Endothelial cell of hepatic sinusoid (primary cell): ENCODE data around the gene STUM.

Source experiments
- in situ Hi-C: cut with HindIII; loops from 2 replicates; pipeline ENCODE4 v1.10.0; 2017; ENCODE audit warnings: low sequenced_read_pairs

Gene STUM

GRCh38 chr1:226532553-226532952 lies 16.0 kb upstream of the STUM start:
- in situ Hi-C loops, result no loop called here

DNA sequence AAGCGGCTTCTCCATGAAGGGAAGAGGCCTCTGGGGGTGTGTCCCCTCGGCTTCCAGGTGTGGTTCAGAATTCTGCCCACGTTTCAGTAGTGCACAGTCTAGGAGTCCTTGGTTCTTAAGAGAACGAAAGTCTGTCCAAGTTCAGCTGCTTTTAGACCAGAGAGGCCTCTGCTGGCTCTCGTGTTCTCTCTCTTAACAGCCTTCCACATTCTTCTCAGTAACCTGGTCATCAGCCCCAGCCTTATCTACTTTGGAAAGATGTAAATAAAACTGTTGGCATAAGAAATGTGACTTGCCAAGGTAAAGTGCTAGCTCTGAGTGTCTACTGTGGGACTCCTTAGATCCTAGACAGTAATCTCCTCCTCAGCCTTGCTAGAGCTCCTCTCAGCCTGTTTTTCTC lies 15.3 kb upstream of the STUM start:
- in situ Hi-C loops, result no loop called here

- in situ Hi-C loops, result no loop called here
Measured at GRCh38 chr1:226534098-226534497, 14.5 kb upstream of the STUM start.

DNA sequence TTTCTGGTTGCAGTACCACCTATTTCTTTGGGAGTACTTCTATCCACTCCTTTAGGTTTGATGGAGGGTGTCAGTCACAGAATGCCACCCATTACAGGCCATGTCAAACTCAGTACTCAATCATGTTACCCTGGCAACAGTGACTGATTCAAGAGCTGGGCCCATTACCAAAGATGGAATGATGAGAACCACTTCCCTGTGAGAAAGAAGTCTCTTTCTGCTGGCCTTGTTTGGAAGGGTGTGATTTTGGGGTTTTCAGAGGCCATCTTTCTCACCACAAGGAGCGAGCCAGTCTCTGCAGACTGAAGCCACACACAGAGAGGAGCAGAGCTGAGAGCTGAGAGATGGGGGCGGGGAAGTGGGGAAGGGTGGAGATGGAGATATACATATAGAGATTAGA lies 13.9 kb upstream of the STUM start:
- in situ Hi-C loops, result no loop called here

DNA sequence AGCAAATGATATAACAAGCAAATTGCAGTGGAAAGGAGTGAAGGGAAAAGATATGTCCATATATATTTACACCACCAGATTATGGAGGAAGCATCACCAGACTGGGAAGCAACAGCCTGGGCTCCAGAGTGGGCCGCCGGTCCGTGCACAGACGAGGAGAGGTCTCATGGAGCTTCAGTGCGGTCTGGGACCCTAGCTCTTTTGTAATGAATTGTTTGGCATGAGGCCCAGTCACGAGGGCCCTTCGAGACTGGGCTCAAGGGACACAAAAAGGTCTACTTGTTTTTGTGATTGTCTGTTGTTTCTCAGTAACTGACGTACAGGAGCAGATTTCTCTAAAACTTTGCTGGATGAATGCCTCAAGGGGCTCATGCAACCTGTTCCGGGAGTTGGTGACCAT lies 12.9 kb upstream of the STUM start:
- in situ Hi-C loops, result no loop called here

- in situ Hi-C loops, result loop anchor here (5.0 kb wide), 2 partner anchors 44 to 61 kb away; no protein-coding TSS in a partner anchor
Measured at GRCh38 chr1:226541231-226541630, 7.3 kb upstream of the STUM start.

DNA sequence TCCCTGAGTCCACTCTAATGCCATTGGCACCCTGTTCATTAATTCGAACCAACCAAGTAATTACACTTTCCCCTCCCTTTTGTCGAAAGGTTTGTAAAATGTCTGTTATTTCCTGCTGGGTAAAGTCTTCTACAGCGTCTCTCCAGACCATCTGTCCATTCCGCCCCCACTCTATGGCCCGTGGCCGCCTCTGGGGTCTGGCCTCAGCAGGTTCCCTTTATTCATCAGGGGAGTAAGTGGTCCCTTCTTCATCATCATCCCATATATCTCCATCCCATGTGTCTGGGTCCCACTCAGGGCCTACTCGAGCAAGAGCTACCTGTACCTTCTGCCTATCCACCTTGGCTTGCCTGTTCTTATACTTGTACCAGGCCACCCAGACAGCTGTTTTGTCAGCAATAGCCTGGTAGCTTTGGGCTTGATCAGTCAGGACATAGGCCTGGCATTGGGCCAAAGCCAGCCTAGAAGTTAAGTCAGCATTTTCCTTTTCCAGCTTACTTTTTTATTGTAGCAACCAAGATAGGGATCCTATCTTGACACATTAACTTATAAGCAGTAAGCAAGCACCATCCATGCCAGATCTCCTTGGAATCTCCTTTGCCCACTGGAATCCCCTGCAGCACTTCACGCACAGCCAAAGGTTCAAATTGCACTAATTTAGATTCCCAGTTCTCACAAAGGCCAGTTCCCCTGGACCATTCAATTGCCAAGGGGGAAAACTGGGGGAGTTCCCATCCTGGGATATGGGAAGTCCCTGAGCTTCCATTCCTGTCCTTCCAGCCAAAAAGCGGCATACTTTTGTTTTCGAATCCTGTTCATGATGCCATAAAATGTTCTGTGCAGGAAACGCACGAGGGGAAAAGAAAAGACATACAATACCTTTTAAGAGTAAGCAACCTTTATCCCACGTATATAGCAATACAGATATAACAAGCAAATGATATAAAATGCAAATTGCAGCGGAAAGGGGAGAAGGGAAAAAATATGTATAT lies 6.6 kb upstream of the STUM start:
- in situ Hi-C loops, result loop anchor here (5.0 kb wide), 2 partner anchors 45 to 60 kb away; no protein-coding TSS in a partner anchor

DNA sequence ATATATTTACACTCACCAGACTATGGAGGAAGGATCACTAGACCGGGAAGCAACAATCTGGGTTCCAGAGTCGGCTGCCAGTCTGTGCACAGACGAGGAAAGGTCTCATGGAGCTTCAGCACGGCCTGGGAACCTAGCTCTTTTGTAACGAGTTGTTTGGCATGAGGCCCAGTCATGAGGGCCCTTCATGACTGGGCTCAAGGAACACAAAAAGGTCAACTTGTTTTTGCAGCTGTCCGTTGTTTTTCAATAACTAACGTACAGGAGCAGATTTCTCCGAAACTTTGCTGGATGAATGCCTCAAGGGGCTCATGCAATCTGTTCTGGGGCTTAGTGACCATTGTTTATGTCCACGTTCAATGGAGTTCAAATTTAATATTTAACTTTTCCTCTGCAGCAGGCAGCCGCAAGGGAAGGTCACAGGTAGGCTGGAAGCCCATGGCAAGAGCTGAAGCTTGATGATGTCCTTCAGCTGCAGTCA lies 5.9 kb upstream of the STUM start:
- in situ Hi-C loops, result loop anchor here (5.0 kb wide), 2 partner anchors 45 to 60 kb away; no protein-coding TSS in a partner anchor

DNA sequence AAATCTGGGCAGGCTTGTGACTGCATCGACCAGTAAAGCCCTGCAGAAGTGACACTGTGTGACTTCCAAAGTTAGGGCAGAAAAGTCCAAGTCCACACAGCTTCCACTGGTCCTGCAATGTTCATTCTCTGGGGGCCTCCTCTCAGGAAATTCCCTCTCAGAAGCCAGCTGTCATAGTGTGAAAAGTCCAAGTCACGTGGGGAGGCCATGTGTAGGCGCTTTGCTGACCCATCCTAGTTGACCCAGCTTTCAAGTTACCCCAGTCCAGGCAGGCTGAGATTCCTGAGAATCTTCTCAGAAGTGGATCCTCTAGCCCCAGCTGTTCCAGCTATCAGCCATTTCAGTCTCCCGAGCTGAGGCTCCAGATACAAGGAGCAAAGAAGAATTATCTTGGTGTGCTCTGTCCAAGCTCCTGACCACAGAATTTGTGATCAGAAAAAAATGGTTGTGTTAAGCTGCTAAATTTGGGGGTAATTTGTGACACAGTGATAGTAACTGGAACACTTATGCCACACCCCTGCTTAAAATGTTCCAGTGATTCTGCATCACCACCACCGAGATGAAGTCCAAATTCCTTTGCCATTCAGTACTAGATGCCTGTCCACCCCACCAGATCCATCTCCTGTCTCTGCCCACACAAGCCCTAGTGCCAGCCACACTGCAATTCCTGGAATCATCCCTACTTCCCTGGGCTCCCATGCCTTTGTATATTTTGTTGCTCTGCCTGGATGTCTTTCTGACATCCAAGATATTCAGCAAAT lies 2.5 kb upstream of the STUM start:
- in situ Hi-C loops, result no loop called here

- in situ Hi-C loops, result no loop called here
Measured at GRCh38 chr1:226546926-226547325, 1.6 kb upstream of the STUM start.

GRCh38 chr1:226547754-226548191 lies 791 bp upstream of the STUM start:
- in situ Hi-C loops, result no loop called here

DNA sequence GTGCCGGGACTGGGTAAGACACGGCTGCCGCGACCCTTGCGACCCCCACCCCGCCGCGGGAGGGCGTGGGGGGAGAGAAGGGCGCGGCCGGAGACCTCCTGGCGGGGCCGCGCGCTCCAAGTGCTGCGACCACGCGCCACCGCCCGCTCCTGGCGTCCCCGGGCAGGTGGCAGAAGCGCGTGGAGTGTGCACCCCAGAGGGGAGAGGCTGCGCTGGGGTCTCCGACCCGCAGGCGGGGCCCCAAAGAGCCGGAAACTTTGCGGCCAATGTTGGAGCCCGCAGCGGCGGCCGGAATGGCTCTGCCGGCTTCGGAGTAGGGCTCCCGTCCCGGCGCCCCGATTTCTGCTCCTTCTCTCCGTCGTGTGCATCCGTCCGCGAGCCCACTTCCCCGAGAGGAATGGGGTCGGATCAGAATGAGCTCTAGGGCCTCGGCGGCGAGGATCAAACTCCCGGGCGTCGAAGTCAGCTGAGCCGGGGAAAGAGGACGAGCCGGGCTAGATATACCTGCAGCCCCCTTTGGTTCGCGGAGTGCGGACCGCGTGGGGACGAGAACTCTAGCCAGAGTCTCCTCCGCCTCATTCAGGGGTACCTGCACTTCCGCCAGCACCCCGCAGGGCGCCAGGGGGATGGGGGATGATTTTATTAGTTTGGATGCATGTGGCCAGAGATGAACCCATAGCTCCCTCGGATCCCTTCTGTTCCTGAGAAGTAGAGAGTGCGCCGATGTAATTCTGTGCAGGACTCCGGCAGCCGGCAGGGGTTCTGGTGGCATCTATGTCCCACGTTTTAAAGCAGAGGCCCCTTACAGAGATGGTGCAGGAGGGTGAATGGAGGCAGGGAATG lies 751 bp downstream of the STUM start:
- in situ Hi-C loops, result no loop called here

GRCh38 chr1:226549937-226550671 lies 1.5 kb downstream of the STUM start:
- in situ Hi-C loops, result no loop called here

- in situ Hi-C loops, result no loop called here
Measured at GRCh38 chr1:226550672-226551041, 2.1 kb downstream of the STUM start.

- in situ Hi-C loops, result no loop called here
Measured at GRCh38 chr1:226551299-226551698, 2.7 kb downstream of the STUM start.

GRCh38 chr1:226552061-226552460 lies 3.5 kb downstream of the STUM start:
- in situ Hi-C loops, result no loop called here

DNA sequence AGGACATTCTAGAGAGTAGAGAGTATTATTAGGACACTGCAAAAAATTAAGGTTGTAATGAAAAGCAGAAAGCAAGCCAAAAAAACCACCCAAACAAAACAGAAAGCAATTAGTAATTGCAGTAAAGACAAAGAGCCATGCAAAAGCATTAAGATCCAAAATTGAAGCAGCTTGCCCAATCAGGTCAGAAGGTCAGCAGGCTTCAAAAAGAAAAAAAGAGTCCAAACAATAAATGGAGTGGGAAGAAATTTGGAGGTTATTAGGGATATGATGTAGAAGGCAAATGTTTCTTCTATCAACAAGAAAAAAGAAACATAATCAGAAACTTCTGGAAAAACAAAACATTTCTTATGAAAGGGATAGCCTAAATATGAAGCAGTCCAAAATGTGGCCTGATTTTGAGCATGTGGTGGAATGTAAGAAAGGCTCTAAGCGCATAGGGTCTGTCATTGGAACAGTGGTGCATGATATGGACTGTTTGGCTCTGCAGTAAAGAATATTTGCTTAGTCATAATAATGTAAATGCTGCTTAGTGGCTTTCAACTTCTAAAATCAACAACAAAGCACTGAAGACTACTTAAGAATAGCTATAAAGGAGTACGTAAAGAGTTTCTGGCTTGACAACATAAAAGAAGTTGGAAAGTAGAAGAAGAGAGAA lies 4.8 kb downstream of the STUM start:
- in situ Hi-C loops, result no loop called here

DNA sequence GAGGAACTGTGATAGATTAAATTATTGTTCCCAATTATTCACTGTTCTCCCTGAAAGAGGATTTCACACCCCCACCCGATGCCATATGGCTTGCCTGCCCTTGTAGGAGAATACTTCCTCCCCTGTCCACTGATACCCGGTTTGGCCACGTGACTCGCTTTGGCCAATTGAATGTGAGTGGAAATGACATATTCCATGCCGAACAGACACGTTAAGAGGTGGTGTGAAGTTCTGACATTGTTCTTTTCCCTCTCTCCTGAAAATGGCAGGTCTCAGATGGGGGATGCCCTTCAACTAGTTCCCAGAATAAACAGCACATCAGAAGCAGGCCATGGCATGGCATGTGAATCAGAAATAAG lies 5.3 kb downstream of the STUM start:
- in situ Hi-C loops, result no loop called here

DNA sequence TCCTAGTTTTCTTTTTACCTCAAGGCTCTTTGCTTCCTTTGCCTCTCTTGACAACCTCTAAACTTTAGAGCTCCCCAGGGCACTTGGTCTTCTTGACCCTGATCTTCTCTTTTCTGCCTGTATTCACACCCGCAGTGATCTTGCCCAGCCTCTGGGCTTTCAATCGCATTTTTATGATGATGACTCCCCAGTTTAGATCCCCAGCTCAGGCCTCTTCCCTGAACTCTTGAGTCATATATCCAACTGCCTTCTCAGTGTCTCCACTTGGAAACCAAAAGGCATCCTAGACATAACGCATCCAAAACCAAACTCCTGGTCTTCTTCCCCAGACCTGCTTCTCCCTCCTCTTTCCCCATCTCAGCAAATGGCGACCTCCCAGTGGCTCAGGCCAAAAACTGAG lies 6.5 kb downstream of the STUM start:
- in situ Hi-C loops, result no loop called here

DNA sequence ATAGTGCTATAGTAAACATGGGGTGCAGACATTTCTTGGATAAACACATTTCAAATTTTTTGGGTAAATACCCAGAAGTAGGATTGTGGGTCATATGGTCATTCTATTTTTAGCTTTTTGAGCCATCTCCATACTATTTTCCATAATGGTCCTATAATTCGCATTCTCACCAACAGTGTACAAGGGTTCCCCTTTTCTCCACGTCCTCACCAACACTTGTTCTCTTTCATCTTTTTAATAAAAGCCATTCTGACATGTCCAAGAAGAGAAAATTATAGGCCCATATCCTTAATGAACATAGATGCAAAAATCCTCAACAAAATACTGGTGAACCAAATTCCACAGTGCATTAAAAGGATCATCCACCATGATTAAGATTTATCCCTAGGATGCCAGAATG lies 8.9 kb downstream of the STUM start:
- in situ Hi-C loops, result no loop called here
